ENCODE data around the gene DNASE2. TPM values are rescaled to one million over a fixed set of nuclear protein-coding genes. Genes with fewer than 3 reads are reported as not detected.

Gene DNASE2
- total RNA-seq, 1 donor from 2014 or later: 17.9 TPM

GRCh38 chr19:12838886-12839756 lies 42.1 kb downstream of the DNASE2 start:
- peaks cover 30% of the 10 kb centered on the region for H3K4me1 Mint-ChIP-seq (ENCODE audit: unreplicated experiment)
- no peak overlapping the region for H3K27ac Mint-ChIP-seq
- no peaks in the 10 kb centered on the region for H3K36me3 Mint-ChIP-seq
- TF ChIP-seq, protein P1, sequence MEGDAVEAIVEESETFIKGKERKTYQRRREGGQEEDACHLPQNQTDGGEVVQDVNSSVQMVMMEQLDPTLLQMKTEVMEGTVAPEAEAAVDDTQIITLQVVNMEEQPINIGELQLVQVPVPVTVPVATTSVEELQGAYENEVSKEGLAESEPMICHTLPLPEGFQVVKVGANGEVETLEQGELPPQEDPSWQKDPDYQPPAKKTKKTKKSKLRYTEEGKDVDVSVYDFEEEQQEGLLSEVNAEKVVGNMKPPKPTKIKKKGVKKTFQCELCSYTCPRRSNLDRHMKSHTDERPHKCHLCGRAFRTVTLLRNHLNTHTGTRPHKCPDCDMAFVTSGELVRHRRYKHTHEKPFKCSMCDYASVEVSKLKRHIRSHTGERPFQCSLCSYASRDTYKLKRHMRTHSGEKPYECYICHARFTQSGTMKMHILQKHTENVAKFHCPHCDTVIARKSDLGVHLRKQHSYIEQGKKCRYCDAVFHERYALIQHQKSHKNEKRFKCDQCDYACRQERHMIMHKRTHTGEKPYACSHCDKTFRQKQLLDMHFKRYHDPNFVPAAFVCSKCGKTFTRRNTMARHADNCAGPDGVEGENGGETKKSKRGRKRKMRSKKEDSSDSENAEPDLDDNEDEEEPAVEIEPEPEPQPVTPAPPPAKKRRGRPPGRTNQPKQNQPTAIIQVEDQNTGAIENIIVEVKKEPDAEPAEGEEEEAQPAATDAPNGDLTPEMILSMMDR (conservative IDR thresholded peaks at IDR 0.05): no peak
- peak overlapping the region; percentile 85 for H3K4me3 Mint-ChIP-seq
- no peaks in the 10 kb centered on the region for H3K9me3 Mint-ChIP-seq
- DNase-seq (ENCODE audit: extremely low spot score, unreplicated experiment): no peak
- H3K27me3 Mint-ChIP-seq: peaks cover 83% of the 10 kb centered on the region

DNA sequence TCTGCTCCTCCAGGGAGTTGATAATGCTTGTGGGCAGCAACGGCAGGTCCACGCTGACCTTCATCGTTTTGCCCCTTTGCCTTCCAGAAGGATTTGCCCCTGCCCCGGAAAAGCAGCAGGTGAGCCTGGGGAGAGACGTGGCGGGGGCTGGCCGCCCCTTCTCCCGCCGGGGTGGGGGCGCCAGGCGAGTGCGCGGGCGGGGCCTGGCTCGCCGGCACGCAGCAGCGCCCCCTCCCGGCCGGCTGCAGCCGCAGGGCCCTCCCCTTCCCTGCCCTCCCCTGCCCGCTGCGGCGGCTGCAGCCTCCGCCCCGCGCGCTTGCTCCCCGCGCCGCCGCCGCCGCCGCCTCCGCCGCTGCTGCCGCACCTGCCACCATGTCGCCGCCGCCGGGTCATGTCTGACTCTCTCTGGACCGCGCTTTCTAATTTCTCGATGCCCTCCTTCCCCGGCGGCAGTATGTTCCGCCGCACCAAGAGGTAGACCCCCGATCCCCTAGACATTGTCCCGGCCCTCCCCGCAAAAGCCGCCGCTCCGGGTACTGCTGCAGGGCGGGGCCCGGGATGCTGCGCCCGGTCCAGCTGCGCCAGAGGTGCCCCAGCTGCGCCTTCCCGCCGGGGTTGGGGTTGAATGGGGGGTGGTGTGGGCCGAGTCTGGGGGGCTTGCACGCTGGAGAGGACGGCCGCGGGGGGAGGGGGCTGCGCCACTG lies 42.9 kb downstream of the DNASE2 start, which contains the start of gene MAST1:
MAST1 (plus strand) TSS at position 334 of the 704 bp plus-strand sequence; CDS start at position 392, 58 bp downstream.
- TF ChIP-seq, protein P1 (conservative IDR thresholded peaks at IDR 0.05): peak; percentile 80
- Mint-ChIP-seq H3K27ac (no peak within 1 kb of the TSS), H3K9me3 (no peaks in the 10 kb centered on the region), H3K4me3 (peak within 1 kb of the TSS; percentile 85), H3K36me3 (no peaks in the 10 kb centered on the region), H3K4me1 (ENCODE audit: unreplicated experiment) (peaks cover 31% of the 10 kb centered on the region), H3K27me3 (peaks cover 84% of the 10 kb centered on the region)
- DNase-seq (ENCODE audit: extremely low spot score, unreplicated experiment): peak; percentile 75

- no peaks in the 10 kb centered on the region for H3K9me3 Mint-ChIP-seq
- TF ChIP-seq, protein P1 (conservative IDR thresholded peaks at IDR 0.05): no peak
- peaks cover 38% of the 10 kb centered on the region for H3K4me1 Mint-ChIP-seq (ENCODE audit: unreplicated experiment)
- H3K4me3 Mint-ChIP-seq: no peak overlapping the region
- peaks cover 3% of the 10 kb centered on the region for H3K36me3 Mint-ChIP-seq
- no peak for DNase-seq (ENCODE audit: extremely low spot score, unreplicated experiment)
- no peak overlapping the region for H3K27ac Mint-ChIP-seq
- peaks cover 89% of the 10 kb centered on the region for H3K27me3 Mint-ChIP-seq
These were observed 44.0 kb downstream of the DNASE2 start for GRCh38 chr19:12837225-12837624.

GRCh38 chr19:12836529-12836863 lies 44.8 kb downstream of the DNASE2 start:
- Mint-ChIP-seq H3K36me3 (peaks cover 3% of the 10 kb centered on the region), H3K9me3 (no peaks in the 10 kb centered on the region), H3K4me1 (ENCODE audit: unreplicated experiment) (peaks cover 33% of the 10 kb centered on the region), H3K27me3 (peaks cover 90% of the 10 kb centered on the region), H3K4me3 (peak overlapping the region; percentile 40), H3K27ac (no peak overlapping the region)
- DNase-seq (ENCODE audit: extremely low spot score, unreplicated experiment): no peak
- TF ChIP-seq, protein P1 (conservative IDR thresholded peaks at IDR 0.05): no peak

DNA sequence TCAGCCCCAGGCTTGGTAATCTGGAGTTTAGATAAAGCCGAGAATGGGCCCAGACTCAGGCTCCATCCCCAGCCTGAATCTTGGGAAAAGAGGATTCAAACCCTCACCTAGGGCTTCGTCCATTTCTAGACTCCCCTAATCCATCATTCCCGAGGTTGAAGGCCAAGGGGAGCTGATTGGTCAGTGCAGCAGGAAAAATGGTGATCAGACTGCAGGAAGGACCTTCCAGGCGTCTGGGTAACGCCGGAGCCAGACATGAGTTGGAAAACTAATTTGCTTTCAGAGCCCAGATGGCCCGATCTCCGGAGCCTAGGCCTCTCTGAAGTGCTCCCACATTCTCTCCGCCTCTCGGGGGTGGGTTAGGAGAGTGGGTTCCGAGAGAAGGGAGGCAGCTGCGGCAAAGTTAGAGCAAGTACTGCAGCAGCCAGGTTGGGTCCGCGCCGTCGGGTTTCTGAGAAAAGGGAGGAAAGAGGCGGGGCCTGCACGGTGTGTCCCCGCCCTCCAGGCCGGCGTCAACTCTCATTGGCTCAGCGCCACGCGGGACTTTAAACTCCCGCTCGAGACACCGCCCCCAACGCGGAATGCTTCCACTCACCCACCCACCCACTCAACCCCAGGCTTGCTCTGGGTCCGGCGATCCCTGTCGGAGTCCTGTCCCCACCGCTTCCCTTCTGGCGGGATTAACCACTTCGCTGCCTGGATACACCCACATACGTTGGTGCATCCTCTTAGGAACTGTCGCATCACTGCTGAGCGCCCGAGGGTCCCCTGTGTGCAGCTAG lies 46.1 kb downstream of the DNASE2 start:
- Mint-ChIP-seq H3K9me3 (no peaks in the 10 kb centered on the region), H3K4me1 (ENCODE audit: unreplicated experiment) (peaks cover 23% of the 10 kb centered on the region), H3K27me3 (peaks cover 90% of the 10 kb centered on the region), H3K4me3 (peak overlapping the region; percentile 73), H3K36me3 (peaks cover 3% of the 10 kb centered on the region), H3K27ac (no peak overlapping the region)
- TF ChIP-seq, protein P1 (conservative IDR thresholded peaks at IDR 0.05): no peak
- no peak for DNase-seq (ENCODE audit: extremely low spot score, unreplicated experiment)
